GM23338 (cell line): ENCODE measurements around the gene PLPPR3. TPM values are rescaled to one million over a fixed set of nuclear protein-coding genes. Genes with fewer than 3 reads are reported as not detected.

Source experiments
- ATAC-seq: fragments of 200-7000 bp; cut with Tn5 transposase; 3 replicates; pipeline ENCODE4 v1.9.1; 2020
- DNase-seq: peaks from one replicate; pipeline ENCODE4 v3.0.0-alpha.2; 2015; ENCODE audit warnings: low spot score
- H2AFZ ChIP-seq: fragments of 200-600 bp; sonication (generic); 2 replicates; pipeline ENCODE4 v1.8.0; 2016; ENCODE audit warnings: antibody characterized with exemption, mild to moderate bottlenecking, moderate library complexity
- H3F3A ChIP-seq: fragments of 200-600 bp; sonication (generic); replicated peaks from 2 replicates; pipeline ENCODE4 v1.8.0; 2017; ENCODE audit warnings: antibody characterized with exemption, mixed run types, low read depth
- H3K27ac ChIP-seq: fragments of 200-600 bp; sonication (generic); 2 replicates; pipeline ENCODE4 v1.6.1; 2016; ENCODE audit warnings: low read depth
- H3K27me3 ChIP-seq: fragments of 200-600 bp; sonication (generic); 2 replicates; pipeline ENCODE4 v1.8.0; 2016; ENCODE audit warnings: mild to moderate bottlenecking, mixed run types, moderate library complexity; ENCODE audit not compliant: insufficient read depth
- H3K36me3 ChIP-seq: fragments of 200-600 bp; sonication (generic); 2 replicates; pipeline ENCODE4 v1.8.0; 2016; ENCODE audit warnings: mild to moderate bottlenecking; ENCODE audit not compliant: insufficient read depth
- H3K4me1 ChIP-seq: fragments of 200-600 bp; sonication (generic); 2 replicates; pipeline ENCODE4 v1.8.0; 2016; ENCODE audit warnings: mild to moderate bottlenecking, moderate library complexity; ENCODE audit not compliant: insufficient read depth
- H3K4me2 ChIP-seq: fragments of 200-600 bp; sonication (generic); 2 replicates; pipeline ENCODE4 v1.7.1; 2017; ENCODE audit warnings: mixed run types
- H3K4me3 ChIP-seq: fragments of 200-600 bp; sonication (generic); 2 replicates; pipeline ENCODE4 v1.6.1; 2016; ENCODE audit warnings: mixed run types
- H3K79me2 ChIP-seq: fragments of 200-600 bp; sonication (generic); replicated peaks from 2 replicates; pipeline ENCODE4 v1.8.0; 2017; ENCODE audit warnings: mild to moderate bottlenecking; ENCODE audit not compliant: insufficient read depth
- H3K9me2 ChIP-seq: fragments of 200-600 bp; sonication (generic); 2 replicates; pipeline ENCODE4 v1.8.0; 2017; ENCODE audit not compliant: insufficient read depth
- H4K20me1 ChIP-seq: fragments of 200-600 bp; sonication (generic); replicated peaks from 2 replicates; pipeline ENCODE4 v1.8.0; 2017; ENCODE audit warnings: mild to moderate bottlenecking; ENCODE audit not compliant: insufficient read depth
- H3K27ac Mint-ChIP-seq: 2 replicates; pipeline ENCODE4 v1.8.0; 2020; ENCODE audit warnings: inconsistent platforms, mild to moderate bottlenecking, moderate library complexity, mixed read lengths
- H3K27me3 Mint-ChIP-seq: 3 replicates; pipeline ENCODE4 v1.8.0; 2022; ENCODE audit warnings: low read depth, mild to moderate bottlenecking, moderate library complexity, mixed read lengths, inconsistent platforms; ENCODE audit not compliant: insufficient read depth, poor library complexity
- H3K36me3 Mint-ChIP-seq: 3 replicates; pipeline ENCODE4 v1.8.0; 2021; ENCODE audit warnings: low read depth, mild to moderate bottlenecking, inconsistent platforms, moderate library complexity, mixed read lengths
- H3K4me1 Mint-ChIP-seq: 3 replicates; pipeline ENCODE4 v1.8.0; 2020; ENCODE audit warnings: mild to moderate bottlenecking, inconsistent platforms, mixed read lengths
- H3K4me3 Mint-ChIP-seq: 3 replicates; pipeline ENCODE4 v1.8.0; 2021; ENCODE audit warnings: moderate library complexity, mild to moderate bottlenecking, inconsistent platforms, mixed read lengths
- H3K9me3 Mint-ChIP-seq: 3 replicates; pipeline ENCODE4 v1.8.0; 2020; ENCODE audit warnings: moderate library complexity, mild to moderate bottlenecking, inconsistent platforms, mixed read lengths
- CREB1 ChIP-seq: fragments of 250-450 bp; sonication (Bioruptor Pico); IDR thresholded peaks from 2 replicates; pipeline ENCODE4 v1.5.0; 2020; ENCODE audit warnings: low read depth, mild to moderate bottlenecking, moderate library complexity
- CTCF ChIP-seq, 2 experiments: fragments of 200-600 bp in 1 of 2; sonication (generic) in 1 of 2; conservative IDR thresholded peaks; 2 replicates each; pipeline versions ENCODE4 v1.5.1 to v1.6.1; 2016 to 2017; ENCODE audit warnings: antibody characterized with exemption in 2 of 2, low read depth in 2 of 2, mild to moderate bottlenecking in 2 of 2, moderate library complexity in 1 of 2
- ETS1 ChIP-seq: IDR thresholded peaks from 2 replicates; pipeline ENCODE4 v1.6.1; 2016; ENCODE audit warnings: antibody characterized with exemption
- EZH2 ChIP-seq: fragments of 200-600 bp; sonication (generic); IDR thresholded peaks from one replicate; pipeline ENCODE4 v1.8.0; 2017; ENCODE audit warnings: antibody characterized with exemption, mild to moderate bottlenecking, low read depth; ENCODE audit not compliant: unreplicated experiment
- EZH2phosphoT487 ChIP-seq: fragments of 200-600 bp; sonication (generic); IDR thresholded peaks from one replicate; pipeline ENCODE4 v1.8.1; 2018; ENCODE audit warnings: antibody characterized with exemption; ENCODE audit not compliant: unreplicated experiment
- JUNB ChIP-seq: IDR thresholded peaks from one replicate; pipeline ENCODE4 v1.6.1; 2016; ENCODE audit warnings: antibody characterized with exemption; ENCODE audit not compliant: unreplicated experiment
- NANOG ChIP-seq: IDR thresholded peaks from 2 replicates; pipeline ENCODE4 v1.6.1; 2016; ENCODE audit warnings: antibody characterized with exemption, borderline replicate concordance
- POLR2AphosphoS5 ChIP-seq: IDR thresholded peaks from 2 replicates; pipeline ENCODE4 v1.6.1; 2016; ENCODE audit warnings: antibody characterized with exemption, low read depth
- REST ChIP-seq: IDR thresholded peaks from one replicate; pipeline ENCODE4 v1.6.1; 2018; ENCODE audit warnings: antibody characterized with exemption; ENCODE audit not compliant: unreplicated experiment
- STAT1 ChIP-seq: IDR thresholded peaks from one replicate; pipeline ENCODE4 v1.6.1; 2016; ENCODE audit warnings: antibody characterized with exemption; ENCODE audit not compliant: unreplicated experiment
- ZNF114 ChIP-seq: fragments of 250-450 bp; sonication (Bioruptor Pico); IDR thresholded peaks from 2 replicates; pipeline ENCODE4 v1.5.0; 2020; ENCODE audit warnings: mild to moderate bottlenecking, moderate library complexity
- ZNF331 ChIP-seq: fragments of 250-450 bp; sonication (Bioruptor Pico); IDR thresholded peaks from 2 replicates; pipeline ENCODE4 v1.5.0; 2020; ENCODE audit warnings: low read depth, mild to moderate bottlenecking, moderate library complexity
- ZNF462 ChIP-seq: fragments of 250-450 bp; sonication (Bioruptor Pico); IDR thresholded peaks from 2 replicates; pipeline ENCODE4 v1.5.0; 2020; ENCODE audit warnings: mild to moderate bottlenecking, moderate library complexity
- polyA plus RNA-seq: library from polyadenylated mRNA; unstranded; fragments of >200 nt; fragmentation: Nextera tagmentation; extraction: Ambion mirVana; gene quantifications from 2 replicates; pipeline ENCODE4 v1.2.1, GENCODE V29; 2016
- total RNA-seq: library from RNA; depleted of rRNA; stranded (reverse); fragments of >200 nt; shearing (Covaris generic); gene quantifications from 2 replicates; pipeline ENCODE4 v1.2.3, GENCODE V29; 2014

PLPPR3 gene
- total and polyA plus RNA-seq, 2 experiments from 2014 or later: 14.8 to 81.1 TPM

- peaks cover 6% of the 10 kb centered on the region; the same call in 1 of the 2 replicates for H3F3A ChIP-seq
- no peak for ATAC-seq
- no peak within 1 kb of the TSS for H2AFZ ChIP-seq
- no peaks in the 10 kb centered on the region for H3K9me2 ChIP-seq
- H3K36me3 ChIP-seq: no peaks in the 10 kb centered on the region
- H4K20me1 ChIP-seq: no peaks in the 10 kb centered on the region
- H3K36me3 Mint-ChIP-seq: no peaks in the 10 kb centered on the region; the same call in 2 of the 3 replicates
- no peak for DNase-seq
- no peak within 1 kb of the TSS for H3K27ac Mint-ChIP-seq
- H3K27me3 Mint-ChIP-seq: peaks cover 33% of the 10 kb centered on the region
- H3K4me2 ChIP-seq: no peak within 1 kb of the TSS
- peak within 1 kb of the TSS; percentile 2; the same call in 1 of the 3 replicates for H3K4me3 Mint-ChIP-seq
- H3K9me3 Mint-ChIP-seq: peaks cover 4% of the 10 kb centered on the region; the same call in 2 of the 3 replicates
- peaks cover 27% of the 10 kb centered on the region for H3K27me3 ChIP-seq
- no peaks in the 10 kb centered on the region for H3K4me1 ChIP-seq
- H3K27ac ChIP-seq: no peak within 1 kb of the TSS
- no peaks in the 10 kb centered on the region for H3K79me2 ChIP-seq
- no peak for TF ChIP-seq ZNF114 (CRISPR knock-in tag)
- no peak for TF ChIP-seq EZH2phosphoT487
- TF ChIP-seq ETS1: no peak
- no peak for TF ChIP-seq POLR2AphosphoS5
- no peak for TF ChIP-seq REST
- no peak for TF ChIP-seq STAT1
- TF ChIP-seq EZH2: no peak
- TF ChIP-seq ZNF331: no peak
- no peak for TF ChIP-seq NANOG
- no peak for TF ChIP-seq CTCF (conservative IDR thresholded peaks at IDR 0.05; ENCODE audit: low read depth in 2 of 2)
- no peak for TF ChIP-seq ZNF462 (CRISPR knock-in tag)
- no peak for TF ChIP-seq CREB1 (CRISPR knock-in tag)
- TF ChIP-seq JUNB: no peak
- H3K4me3 ChIP-seq: no peak within 1 kb of the TSS
- no peaks in the 10 kb centered on the region; the same call in 2 of the 3 replicates for H3K4me1 Mint-ChIP-seq
Measured at GRCh38 chr19:840519-841206, 18.9 kb upstream of the PLPPR3 start, which contains the start of gene PRTN3. TSS of gene PRTN3 (plus strand) at chr19:840999. CDS start at chr19:841009, 10 bp downstream.
